Measurements from ENCODE around the gene ARL8A. TPM values are rescaled to one million over a fixed set of nuclear protein-coding genes. Genes with fewer than 3 reads are reported as not detected.

The ARL8A gene
- total and polyA plus RNA-seq, 2 donors (not counting 1 experiment from before 2014, with no cell fraction given), result 67.6 to 70.7 TPM

GRCh38 chr1:202126426-202126825, 18.1 kb downstream of the ARL8A start:
- no peaks in the 10 kb centered on the region for H3K79me2 ChIP-seq (ENCODE audit: control insufficient read depth, insufficient read depth, low read length)
- no peak overlapping the region for H3K4me3 ChIP-seq (ENCODE audit: control extremely low read depth in 1 of 5, extremely low read depth in 1 of 5, insufficient read depth in 1 of 5, low read depth in 2 of 5, low read length in 4 of 5)
- Mint-ChIP-seq H3K4me1 (no peaks in the 10 kb centered on the region), H3K27me3 (peaks cover 22% of the 10 kb centered on the region), H3K27ac (no peak overlapping the region), H3K9me3 (ENCODE audit: insufficient read depth) (no peaks in the 10 kb centered on the region), H3K4me3 (no peak overlapping the region)
- intact Hi-C loops (cut with micrococcal nuclease), result no loop called here
- H4K20me1 ChIP-seq (ENCODE audit: control insufficient read depth, insufficient read depth, low read length, poor library complexity, severe bottlenecking), result no peaks in the 10 kb centered on the region
- no peaks in the 10 kb centered on the region for H3K9me3 ChIP-seq (ENCODE audit: control extremely low read depth in 1 of 3, control insufficient read depth in 2 of 3, insufficient read depth in 1 of 3, low read length in 2 of 3)
- ChIA-PET POLR2A (interaction anchor here (0.7 kb wide), 1 partner anchor 1923 kb away, joined by 3 read pairs; no protein-coding TSS in a partner anchor), CTCF (interaction anchor here (2.2 kb wide), 1 partner anchor 8 kb away, joined by 8 read pairs; no protein-coding TSS in a partner anchor)
- DNase-seq (no peak), ATAC-seq (ENCODE audit: low read depth) (no peak)
- H3K36me3 ChIP-seq (replicated peaks in 1 of 2; ENCODE audit: control extremely low read depth in 1 of 2, control insufficient read depth in 1 of 2, extremely low read depth in 1 of 2, insufficient read depth in 2 of 2, low read length in 1 of 2), result no peaks in the 10 kb centered on the region
- WGBS (ENCODE audit: insufficient coverage), result 0% methylated on average over 1 of the region's 9 CpGs
- H3K4me1 ChIP-seq (ENCODE audit: control insufficient read depth in 2 of 2, insufficient read depth in 2 of 2, low read length in 2 of 2), result no peaks in the 10 kb centered on the region
- H2AFZ ChIP-seq (ENCODE audit: insufficient read depth, low read depth, low read length, poor library complexity, severe bottlenecking), result no peak overlapping the region
- H3K4me2 ChIP-seq (replicated peaks; ENCODE audit: low read depth, low read length, poor library complexity, severe bottlenecking), result no peak overlapping the region
- H3K9ac ChIP-seq (ENCODE audit: low read length), result no peak overlapping the region
- TF ChIP-seq EZH2 (IDR thresholded peaks at IDR 0.05; ENCODE audit: borderline replicate concordance, insufficient read depth, low read depth, low read length, poor library complexity, severe bottlenecking) (no peak), CTCF (IDR thresholded peaks at IDR 0.05) (no peak)
- H3K27me3 ChIP-seq (replicated peaks in 1 of 4; ENCODE audit: control extremely low read depth in 1 of 4, control insufficient read depth in 3 of 4, insufficient read depth in 4 of 4, low read length in 3 of 4), result peaks cover 0 to 3% (median 0%) of the 10 kb centered on the region in 4 experiments
- H3K27ac ChIP-seq (ENCODE audit: low read length in 2 of 2), result no peak overlapping the region

GRCh38 chr1:202125611-202126010, 18.9 kb downstream of the ARL8A start:
- TF ChIP-seq CTCF (IDR thresholded peaks at IDR 0.05), result no peak
- no peak for TF ChIP-seq EZH2 (IDR thresholded peaks at IDR 0.05; ENCODE audit: borderline replicate concordance, insufficient read depth, low read depth, low read length, poor library complexity, severe bottlenecking)
- Histone ChIP-seq H3K4me2 (replicated peaks; ENCODE audit: low read depth, low read length, poor library complexity, severe bottlenecking) (no peak overlapping the region), H3K27me3 (replicated peaks in 1 of 4; ENCODE audit: control extremely low read depth in 1 of 4, control insufficient read depth in 3 of 4, insufficient read depth in 4 of 4, low read length in 3 of 4) (peaks cover 0 to 3% (median 0%) of the 10 kb centered on the region in 4 experiments), H3K9me3 (ENCODE audit: control extremely low read depth in 1 of 3, control insufficient read depth in 2 of 3, insufficient read depth in 1 of 3, low read length in 2 of 3) (no peaks in the 10 kb centered on the region), H3K27ac (ENCODE audit: low read length in 2 of 2) (no peak overlapping the region), H3K4me3 (ENCODE audit: control extremely low read depth in 1 of 5, extremely low read depth in 1 of 5, insufficient read depth in 1 of 5, low read depth in 2 of 5, low read length in 4 of 5) (no peak overlapping the region), H3K9ac (ENCODE audit: low read length) (no peak overlapping the region), H3K4me1 (ENCODE audit: control insufficient read depth in 2 of 2, insufficient read depth in 2 of 2, low read length in 2 of 2) (no peaks in the 10 kb centered on the region), H3K79me2 (ENCODE audit: control insufficient read depth, insufficient read depth, low read length) (no peaks in the 10 kb centered on the region), H3K36me3 (replicated peaks in 1 of 2; ENCODE audit: control extremely low read depth in 1 of 2, control insufficient read depth in 1 of 2, extremely low read depth in 1 of 2, insufficient read depth in 2 of 2, low read length in 1 of 2) (no peaks in the 10 kb centered on the region), H4K20me1 (ENCODE audit: control insufficient read depth, insufficient read depth, low read length, poor library complexity, severe bottlenecking) (no peaks in the 10 kb centered on the region), H2AFZ (ENCODE audit: insufficient read depth, low read depth, low read length, poor library complexity, severe bottlenecking) (no peak overlapping the region)
- H3K4me1 Mint-ChIP-seq, result no peaks in the 10 kb centered on the region
- no peak overlapping the region for H3K27ac Mint-ChIP-seq
- POLR2A ChIA-PET, result no interaction called here
- H3K4me3 Mint-ChIP-seq, result no peak overlapping the region
- 100% methylated on average over 3 of the region's 8 CpGs for WGBS (ENCODE audit: insufficient coverage)
- H3K9me3 Mint-ChIP-seq (ENCODE audit: insufficient read depth), result no peaks in the 10 kb centered on the region
- CTCF ChIA-PET, result interaction anchor here (2.2 kb wide), 1 partner anchor 9 kb away, joined by 8 read pairs; no protein-coding TSS in a partner anchor
- DNase-seq (no peak), ATAC-seq (ENCODE audit: low read depth) (no peak)
- H3K27me3 Mint-ChIP-seq, result peaks cover 22% of the 10 kb centered on the region
- intact Hi-C loops (cut with micrococcal nuclease), result no loop called here

Data from B cell (primary cell).